K562 (cell line): Measurements from ENCODE around the gene PLK5. TPM values are rescaled to one million over a fixed set of nuclear protein-coding genes. Genes with fewer than 3 reads are reported as not detected.
A peak's percentile ranks its signal among the peaks of the same experiment; 100 is the strongest.

Experiments used
- CHCHD3 ChIP-seq: fragments of 250-450 bp; sonication (Bioruptor Pico); IDR thresholded peaks from 2 replicates; pipeline ENCODE4 v2.1.2; 2022; ENCODE audit warnings: mild to moderate bottlenecking
- ETV5 ChIP-seq: sonication (generic); formaldehyde crosslinking; IDR thresholded peaks from 2 replicates; pipeline ENCODE4 v1.4.0; 2020; ENCODE audit warnings: low read depth, mild to moderate bottlenecking, missing genetic modification reagents
- FOXA1 ChIP-seq: fragments of 450-650 bp; IDR thresholded peaks from 2 replicates; pipeline ENCODE4 v1.6.1; 2016; ENCODE audit warnings: mild to moderate bottlenecking, borderline replicate concordance
- FOXJ3 ChIP-seq: sonication (generic); formaldehyde crosslinking; IDR thresholded peaks from 2 replicates; pipeline ENCODE4 v1.4.0; 2020; ENCODE audit warnings: mild to moderate bottlenecking, missing genetic modification reagents
- GABPB2 ChIP-seq: fragments of 250-450 bp; sonication (Bioruptor Pico); conservative IDR thresholded peaks from 2 replicates; pipeline ENCODE4 v1.5.1; 2021; ENCODE audit warnings: mild to moderate bottlenecking
- GTF2F1 ChIP-seq: IDR thresholded peaks from 2 replicates; pipeline ENCODE4 v1.6.1; 2011; ENCODE audit warnings: low read depth, low read length, improper control_type of control experiment
- HMG20A ChIP-seq: fragments of 450-650 bp; formaldehyde crosslinking; conservative IDR thresholded peaks from 2 replicates; pipeline ENCODE4 v1.4.0; 2020; ENCODE audit warnings: mild to moderate bottlenecking, mixed read lengths
- IRF1 ChIP-seq: sonication (generic); formaldehyde crosslinking; IDR thresholded peaks from 2 replicates; pipeline ENCODE4 v1.8.0; 2022; ENCODE audit warnings: missing genetic modification reagents, mild to moderate bottlenecking, borderline replicate concordance
- MLX ChIP-seq, 2 experiments: fragments of 450-650 bp in 1 of 2; sonication (generic) in 1 of 2; formaldehyde crosslinking; conservative IDR thresholded peaks; 2 replicates each; pipeline versions ENCODE4 v1.4.0 to v1.8.1; 2020 to 2022; ENCODE audit warnings: mild to moderate bottlenecking in 1 of 2, missing genetic modification reagents in 1 of 2
- MTA3 ChIP-seq: fragments of 450-650 bp; formaldehyde crosslinking; IDR thresholded peaks from 2 replicates; pipeline ENCODE4 v1.6.1; 2017; ENCODE audit warnings: mild to moderate bottlenecking, borderline replicate concordance
- NFXL1 ChIP-seq: fragments of 450-650 bp; formaldehyde crosslinking; IDR thresholded peaks from 2 replicates; pipeline ENCODE4 v1.4.0; 2021; ENCODE audit warnings: mild to moderate bottlenecking
- NR3C1 ChIP-seq: sonication (generic); formaldehyde crosslinking; IDR thresholded peaks from 2 replicates; pipeline ENCODE4 v1.8.1; 2022; ENCODE audit warnings: missing genetic modification reagents
- NR4A1 ChIP-seq, 2 experiments: fragments of 250-450 bp in 1 of 2; fragments of 450-650 bp in 1 of 2; sonication (Bioruptor Pico) in 1 of 2; IDR thresholded peaks; 2 replicates each; pipeline versions ENCODE4 v1.4.0 to v1.6.1; 2016 to 2020; ENCODE audit warnings: mild to moderate bottlenecking in 2 of 2, missing compliant biosample characterization in 1 of 2, missing genetic modification characterization in 1 of 2, moderate library complexity in 1 of 2
- PML ChIP-seq: IDR thresholded peaks from 2 replicates; pipeline ENCODE4 v1.6.1; 2012; ENCODE audit warnings: low read length, inconsistent platforms
- SAFB ChIP-seq: fragments of 200-400 bp; formaldehyde crosslinking; IDR thresholded peaks from 2 replicates; pipeline ENCODE4 v1.6.1; 2017; ENCODE audit warnings: low read depth, low read length, borderline replicate concordance
- TRIM28 ChIP-seq: fragments of 450-650 bp; IDR thresholded peaks from 2 replicates; pipeline ENCODE4 v1.6.1; 2017
- XRCC3 ChIP-seq: fragments of 450-650 bp; IDR thresholded peaks from 2 replicates; pipeline ENCODE4 v1.6.1; 2017; ENCODE audit warnings: mild to moderate bottlenecking, moderate library complexity
- ZBTB33 ChIP-seq: sonication (generic); formaldehyde crosslinking; IDR thresholded peaks from 2 replicates; pipeline ENCODE4 v1.8.1; 2023; ENCODE audit warnings: mild to moderate bottlenecking, missing genetic modification reagents
- ZBTB49 ChIP-seq: sonication (generic); formaldehyde crosslinking; IDR thresholded peaks from 2 replicates; pipeline ENCODE4 v1.8.0; 2022; ENCODE audit warnings: missing genetic modification reagents, mild to moderate bottlenecking, borderline replicate concordance
- ZNF24 ChIP-seq: fragments of 450-650 bp; IDR thresholded peaks from 2 replicates; pipeline ENCODE4 v1.6.1; 2016
- ZNF384 ChIP-seq: IDR thresholded peaks from 2 replicates; pipeline ENCODE4 v1.6.1; 2012; ENCODE audit warnings: low read depth, low read length, improper control_type of control experiment
- ZNF507 ChIP-seq: conservative IDR thresholded peaks from 2 replicates; pipeline ENCODE4 v1.6.1; 2017; ENCODE audit warnings: missing genetic modification characterization, missing compliant biosample characterization
- ZNF695 ChIP-seq: fragments of 450-650 bp; formaldehyde crosslinking; IDR thresholded peaks from 2 replicates; pipeline ENCODE4 v1.4.0; 2020; ENCODE audit warnings: mild to moderate bottlenecking, moderate library complexity
- polyA plus RNA-seq, 8 experiments: library from polyadenylated mRNA; depleted of rRNA in 4 of 8; stranded (reverse) in 5 of 8; unstranded in 3 of 8; fragments of >200 nt; fragmentation: Nextera tagmentation in 2 of 8; fragmentation: Illumina TruSeq in 1 of 8; extraction: Ambion mirVana in 2 of 8; extraction: Trizol in 1 of 8; gene quantifications; 2 replicates each; pipeline versions ENCODE4 v1.2.1 to v1.2.3, GENCODE V29; 2011 to 2014; ENCODE audit warnings: inconsistent platforms in 1 of 8, missing spikeins in 1 of 8
- total RNA-seq, 7 experiments: library from RNA; depleted of rRNA in 6 of 7; stranded (reverse); fragments of >200 nt in 6 of 7; fragmentation: Illumina TruSeq in 2 of 7; extraction: Trizol in 2 of 7; gene quantifications; 2 replicates each; pipeline versions ENCODE4 v1.2.1 to v1.2.3, GENCODE V29; 2011 to 2021; ENCODE audit warnings: low replicate concordance in 1 of 7

PLK5 gene
- total and polyA plus RNA-seq, 9 of the 15 experiments (the other 6 are each of a cell fraction or from before 2014, with no cell fraction given), result 0.04 to 0.23 (median 0.11) TPM; not detected in 5

GRCh38 chr19:1491114-1491848 is 32.6 kb upstream of the PLK5 start, which contains the start of gene REEP6 (continued):
- no peak for TF ChIP-seq GTF2F1
- no peak for TF ChIP-seq FOXA1
- no peak for TF ChIP-seq MLX (CRISPR knock-in tag; conservative IDR thresholded peaks at IDR 0.05)
- TF ChIP-seq NFXL1 (CRISPR knock-in tag), result no peak
- no peak for TF ChIP-seq TRIM28
- TF ChIP-seq ZNF24, result 0 out of 2 replicates have a peak, but pooled peaks have one; percentile 14
- no peak for TF ChIP-seq XRCC3
- TF ChIP-seq ZBTB33 (CRISPR knock-in tag), result peak; percentile 18; the same call in 1 of the 2 replicates
- TF ChIP-seq PML, result peak; percentile 45; the same call in 1 of the 2 replicates
- TF ChIP-seq SAFB, result 0 out of 2 replicates have a peak, but pooled peaks have one; percentile 14
- TF ChIP-seq MTA3, result peak; percentile 92
- TF ChIP-seq ZNF384, result no peak
- TF ChIP-seq GABPB2, result no peak
- no peak for TF ChIP-seq HMG20A (CRISPR knock-in tag)
- no peak for TF ChIP-seq IRF1 (CRISPR knock-in tag)
- TF ChIP-seq FOXJ3 (CRISPR knock-in tag), result no peak
- TF ChIP-seq ZNF695 (CRISPR knock-in tag), result no peak
- peak; percentile 43; the same call in 1 of the 2 replicates for TF ChIP-seq ETV5
- no peak for TF ChIP-seq NR3C1 (CRISPR knock-in tag)
- no peak for TF ChIP-seq CHCHD3 (CRISPR knock-in tag)
- TF ChIP-seq NR4A1 (CRISPR knock-in tag; IDR thresholded peaks at IDR 0.05), result no peak
- no peak for TF ChIP-seq NR4A1 (tag; IDR thresholded peaks at IDR 0.05)
- TF ChIP-seq ZBTB49 (CRISPR knock-in tag), result no peak
- no peak for TF ChIP-seq ZNF507 (tag)
